GM21529 (cell line): Measurements from ENCODE around the gene CLEC4A.
A peak's percentile ranks its signal among the peaks of the same experiment; 100 is the strongest.
"Not testable (repeated sequence)": the region's sequence is repeated elsewhere in the genome, so short reads cannot be mapped to it uniquely, and the experiment has no call there.

Source experiments
- ATAC-seq: cut with Tn5 transposase; IDR thresholded peaks from one replicate; pipeline ENCODE4 v1.9.1; 2021; ENCODE audit not compliant: unreplicated experiment

Gene CLEC4A

GRCh38 chr12:8123124-8123912 is at the start of gene CLEC4A:
Gene CLEC4A (plus strand): TSS chr12:8123617. CDS start chr12:8123879, 262 bp downstream.
- no peak for ATAC-seq

GRCh38 chr12:8075935-8076334 is 47.5 kb upstream of the CLEC4A start:
- ATAC-seq = no peak

- ATAC-seq = no peak
Measured at GRCh38 chr12:8076366-8076765, 47.1 kb upstream of the CLEC4A start.

- no peak for ATAC-seq
Measured at GRCh38 chr12:8077207-8077606, 46.2 kb upstream of the CLEC4A start.

- no peak for ATAC-seq
Measured at GRCh38 chr12:8078398-8078797, 45.0 kb upstream of the CLEC4A start.

DNA sequence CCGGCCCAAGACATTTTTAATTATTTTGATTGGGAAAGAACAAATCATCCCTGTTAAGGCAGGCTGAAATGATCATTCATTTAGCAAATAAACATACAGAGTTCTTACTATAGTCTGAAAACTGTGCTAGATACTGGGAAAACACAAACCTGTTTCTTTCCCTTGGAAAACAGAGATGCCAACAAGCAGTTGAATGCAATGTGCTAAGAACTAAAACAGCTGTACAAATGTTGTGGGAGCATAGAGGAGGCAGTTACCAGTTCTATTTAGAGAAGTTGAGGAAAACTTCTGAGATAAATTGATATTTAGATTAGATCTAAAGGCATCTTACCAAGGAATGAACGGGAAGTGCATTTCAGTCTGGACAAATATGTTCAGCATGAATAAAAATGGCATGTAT is 44.5 kb upstream of the CLEC4A start:
- ATAC-seq = no peak

DNA sequence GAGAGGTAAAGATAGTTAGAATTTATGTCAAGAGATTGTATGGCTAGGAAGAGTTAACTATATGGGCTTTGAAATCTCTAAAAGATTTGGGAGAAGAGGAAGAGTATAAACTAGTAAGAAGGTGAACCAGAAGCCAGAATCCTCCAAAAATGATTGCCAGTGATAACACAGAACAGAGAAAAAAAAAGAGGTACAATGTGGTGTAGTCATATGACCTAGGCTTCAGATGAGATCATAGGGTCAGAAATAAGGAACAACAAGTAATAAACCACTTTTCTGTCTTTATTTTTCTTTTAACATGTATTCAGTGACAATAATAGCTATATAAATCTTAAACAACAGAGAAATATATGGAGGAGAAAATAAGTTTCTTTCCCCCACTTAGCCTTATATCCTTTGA is 43.3 kb upstream of the CLEC4A start:
- ATAC-seq = no peak

DNA sequence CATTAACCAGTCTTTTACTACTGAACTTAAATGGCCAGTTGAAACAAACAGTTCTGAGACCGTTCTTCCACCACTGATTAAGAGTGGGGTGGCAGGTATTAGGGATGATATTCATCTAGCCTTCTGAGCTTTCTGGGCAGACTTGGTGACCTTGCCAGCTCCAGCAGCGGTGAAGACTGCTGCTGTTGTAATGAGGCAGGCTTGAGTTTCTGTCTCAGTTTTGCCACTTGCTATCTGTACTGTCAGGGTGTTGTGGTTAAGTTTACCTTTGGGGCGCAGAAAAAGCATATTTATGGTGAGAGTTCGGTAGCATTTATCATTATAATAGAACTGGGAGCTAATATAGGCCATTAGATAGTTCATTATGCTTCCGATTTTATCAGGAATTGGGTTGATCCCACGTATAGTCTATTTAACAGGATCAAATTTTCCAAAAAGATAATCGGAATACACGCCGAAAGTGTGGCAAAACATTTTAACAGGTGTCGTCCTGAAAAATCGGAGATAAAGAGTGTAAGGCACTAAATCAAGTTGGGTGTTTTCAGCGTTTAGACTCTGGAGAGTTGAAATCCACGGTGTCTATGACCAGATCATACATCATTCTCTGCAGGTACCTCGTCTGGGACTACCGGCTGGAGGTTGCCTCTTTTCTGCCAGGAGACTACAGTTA is 42.0 kb upstream of the CLEC4A start:
- no peak for ATAC-seq

DNA sequence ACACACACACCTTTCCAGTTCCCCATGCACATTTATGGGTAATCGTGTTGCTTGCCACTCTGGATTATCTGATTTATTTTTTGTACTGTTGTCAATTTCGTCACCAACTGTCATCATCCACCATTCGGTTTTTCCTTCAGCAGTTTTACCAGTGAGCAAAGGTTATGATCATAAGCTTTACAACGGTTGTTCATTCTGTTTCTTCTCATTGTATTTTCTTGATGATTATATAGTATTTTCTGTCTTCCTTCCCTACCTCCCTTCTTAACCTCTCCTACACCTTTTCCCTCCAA is 40.7 kb upstream of the CLEC4A start:
- ATAC-seq = no peak

- not testable (repeated sequence) for ATAC-seq
Measured at GRCh38 chr12:8084351-8084750, 39.1 kb upstream of the CLEC4A start.

GRCh38 chr12:8087666-8088065 is 35.8 kb upstream of the CLEC4A start:
- no peak for ATAC-seq

GRCh38 chr12:8088574-8088973 is 34.8 kb upstream of the CLEC4A start:
- peak; percentile 75 for ATAC-seq

GRCh38 chr12:8089277-8089676 is 34.1 kb upstream of the CLEC4A start:
- not testable (repeated sequence) for ATAC-seq

DNA sequence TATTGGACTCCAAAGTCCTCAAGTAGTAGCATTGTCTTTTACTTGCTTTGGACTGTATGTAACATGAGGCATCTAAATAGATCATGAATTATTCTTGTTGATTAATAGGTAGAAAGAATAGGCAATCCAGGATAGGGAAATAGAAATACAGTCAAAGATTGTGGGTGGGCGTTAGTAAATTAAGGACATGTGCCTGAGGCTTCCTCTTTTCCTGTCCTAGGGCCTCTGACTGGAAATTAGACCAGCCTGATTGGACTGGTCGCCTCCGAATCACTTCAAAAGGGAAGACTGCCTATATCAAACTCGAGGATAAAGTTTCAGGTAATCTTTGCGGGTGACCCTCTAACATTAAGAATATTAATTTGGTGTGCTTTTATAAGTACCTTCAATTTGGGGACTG is 33.7 kb upstream of the CLEC4A start:
- ATAC-seq = no peak

DNA sequence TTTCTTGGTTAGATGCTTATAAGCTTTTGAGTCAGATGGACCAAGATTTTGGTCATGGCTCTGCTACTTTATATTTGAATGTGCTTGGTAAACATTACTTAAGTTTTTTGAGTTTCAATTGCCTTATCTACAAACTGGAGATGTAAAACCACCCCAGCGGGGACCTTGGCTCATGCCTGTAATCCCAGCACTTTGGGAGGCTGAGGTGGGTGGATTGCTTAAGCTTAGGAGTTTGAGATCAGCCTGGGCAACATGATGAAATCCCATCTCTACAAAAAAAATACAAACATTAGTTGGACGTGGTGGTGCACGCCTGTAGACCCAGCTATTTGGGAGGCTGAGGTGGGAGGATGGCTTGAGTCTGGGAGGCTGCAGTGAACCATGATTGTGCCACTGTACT is 30.1 kb upstream of the CLEC4A start:
- ATAC-seq = no peak

GRCh38 chr12:8096281-8096915 is 27.0 kb upstream of the CLEC4A start:
- no peak for ATAC-seq

GRCh38 chr12:8099235-8099634 is 24.2 kb upstream of the CLEC4A start:
- ATAC-seq = no peak

- peak; percentile 59 for ATAC-seq
Measured at GRCh38 chr12:8108808-8109398, 14.5 kb upstream of the CLEC4A start.

GRCh38 chr12:8113117-8113516 is 10.3 kb upstream of the CLEC4A start:
- ATAC-seq = not testable (repeated sequence)

DNA sequence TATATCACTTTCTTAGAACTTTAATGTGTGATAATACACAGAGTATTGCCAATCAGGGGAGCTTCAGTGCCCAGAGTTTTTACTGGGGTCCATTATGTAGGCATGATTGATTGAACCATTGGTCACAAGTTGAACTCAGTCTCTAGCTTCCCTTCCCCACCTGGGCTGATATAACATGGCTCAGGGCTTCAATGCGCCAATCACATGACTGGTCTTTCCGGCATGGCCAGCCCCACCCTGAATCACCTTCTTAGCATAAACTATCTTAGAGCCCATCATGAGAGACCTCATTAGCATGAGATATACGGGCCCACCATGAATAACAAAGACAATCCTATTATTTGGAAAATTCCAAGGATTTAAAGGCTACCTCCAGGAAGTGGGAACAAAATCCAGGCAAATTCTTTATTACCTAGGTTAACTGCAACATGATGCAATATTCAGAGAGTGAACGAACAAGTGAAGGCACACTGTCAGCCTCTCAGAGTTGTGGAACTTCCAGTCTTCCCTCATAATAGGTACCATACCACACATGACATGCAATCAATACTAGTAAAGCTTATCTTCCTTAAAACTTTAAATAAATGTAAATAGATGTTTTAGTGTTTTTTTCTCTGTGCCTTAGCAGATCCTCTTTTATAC is 3.2 kb upstream of the CLEC4A start:
- no peak for ATAC-seq

- ATAC-seq = no peak
Measured at GRCh38 chr12:8127138-8127537, 3.7 kb downstream of the CLEC4A start.
